H9 (cell line): Measurements from ENCODE around the gene MED7. TPM values are rescaled to one million over a fixed set of nuclear protein-coding genes. Genes with fewer than 3 reads are reported as not detected.

Experiments
- DNase-seq: peaks from one replicate; pipeline ENCODE4 v3.0.0-alpha.2; 2017
- H2AFZ ChIP-seq: one replicate; pipeline ENCODE4 v1.6.1; 2013; ENCODE audit warnings: mild to moderate bottlenecking, low read length, control low read depth, moderate library complexity
- H2AK5ac ChIP-seq: 2 replicates; pipeline ENCODE4 v1.6.1; 2013; ENCODE audit warnings: low read length, control low read depth, mixed read lengths; ENCODE audit not compliant: insufficient read length
- H2BK120ac ChIP-seq: one replicate; pipeline ENCODE4 v1.6.1; 2013; ENCODE audit warnings: low read depth, mild to moderate bottlenecking, low read length, control low read depth, inconsistent platforms; ENCODE audit not compliant: poor library complexity, severe bottlenecking
- H2BK12ac ChIP-seq: 2 replicates; pipeline ENCODE4 v1.6.1; 2013; ENCODE audit warnings: low read length, control low read depth, mixed read lengths, low read depth; ENCODE audit not compliant: insufficient read length
- H2BK15ac ChIP-seq: 2 replicates; pipeline ENCODE4 v1.6.1; 2013; ENCODE audit warnings: low read depth, low read length, control low read depth
- H2BK20ac ChIP-seq: one replicate; pipeline ENCODE4 v1.6.1; 2013; ENCODE audit warnings: low read depth, mild to moderate bottlenecking, low read length, control low read depth, inconsistent platforms; ENCODE audit not compliant: poor library complexity, severe bottlenecking
- H2BK5ac ChIP-seq: 2 replicates; pipeline ENCODE4 v1.6.1; 2013; ENCODE audit warnings: low read length, control low read depth, mixed read lengths; ENCODE audit not compliant: insufficient read length
- H3K14ac ChIP-seq: 2 replicates; pipeline ENCODE4 v1.6.1; 2013; ENCODE audit warnings: low read length, control low read depth; ENCODE audit not compliant: insufficient read depth
- H3K18ac ChIP-seq: 2 replicates; pipeline ENCODE4 v1.6.1; 2013; ENCODE audit warnings: low read depth, mild to moderate bottlenecking, mixed read lengths, low read length, control low read depth; ENCODE audit not compliant: insufficient read length
- H3K23ac ChIP-seq: 2 replicates; pipeline ENCODE4 v1.6.1; 2013; ENCODE audit warnings: low read length, control low read depth, mixed read lengths, low read depth; ENCODE audit not compliant: insufficient read length
- H3K23me2 ChIP-seq: 2 replicates; pipeline ENCODE4 v1.6.1; 2013; ENCODE audit warnings: low read depth, mild to moderate bottlenecking, mixed read lengths, low read length, control low read depth; ENCODE audit not compliant: insufficient read length, poor library complexity, severe bottlenecking
- H3K27ac ChIP-seq: 2 replicates; pipeline ENCODE4 v1.5.1; 2013; ENCODE audit warnings: low read length, control low read depth, mixed read lengths, low read depth; ENCODE audit not compliant: insufficient read length
- H3K27me3 ChIP-seq: 2 replicates; pipeline ENCODE4 v1.6.1; 2013; ENCODE audit warnings: low read length, control low read depth, inconsistent platforms; ENCODE audit not compliant: insufficient read depth
- H3K4ac ChIP-seq: 2 replicates; pipeline ENCODE4 v1.6.1; 2013; ENCODE audit warnings: low read depth, mild to moderate bottlenecking, control low read depth, inconsistent platforms, low read length, moderate library complexity
- H3K4me1 ChIP-seq: 2 replicates; pipeline ENCODE4 v1.6.1; 2013; ENCODE audit warnings: low read length, control low read depth, inconsistent platforms; ENCODE audit not compliant: insufficient read depth
- H3K4me2 ChIP-seq: 2 replicates; pipeline ENCODE4 v1.6.1; 2013; ENCODE audit warnings: low read length, control low read depth, mixed read lengths; ENCODE audit not compliant: insufficient read length, insufficient read depth
- H3K56ac ChIP-seq: 2 replicates; pipeline ENCODE4 v1.6.1; 2013; ENCODE audit warnings: low read depth, mild to moderate bottlenecking, mixed read lengths, low read length, control low read depth; ENCODE audit not compliant: insufficient read length
- H3K79me1 ChIP-seq: 2 replicates; pipeline ENCODE4 v1.6.1; 2013; ENCODE audit warnings: low read depth, mild to moderate bottlenecking, moderate library complexity, low read length, control low read depth, inconsistent platforms; ENCODE audit not compliant: insufficient read depth, poor library complexity, severe bottlenecking
- H3K79me2 ChIP-seq: 2 replicates; pipeline ENCODE4 v1.6.1; 2013; ENCODE audit warnings: low read length, control low read depth, inconsistent platforms; ENCODE audit not compliant: insufficient read depth
- H3K9ac ChIP-seq: 2 replicates; pipeline ENCODE4 v1.6.1; 2013; ENCODE audit warnings: low read length, control low read depth, mixed read lengths; ENCODE audit not compliant: insufficient read length; ENCODE audit errors: extremely low read depth
- H3K9me3 ChIP-seq: one replicate; pipeline ENCODE4 v1.6.1; 2013; ENCODE audit warnings: low read depth, low read length, inconsistent platforms; ENCODE audit not compliant: control insufficient read depth
- H3T11ph ChIP-seq: one replicate; pipeline ENCODE4 v1.6.1; 2013; ENCODE audit warnings: mild to moderate bottlenecking, low read length, control low read depth, inconsistent platforms
- H4K20me1 ChIP-seq: one replicate; pipeline ENCODE4 v1.6.1; 2013; ENCODE audit not compliant: control insufficient read depth, insufficient read length, insufficient read depth
- H4K5ac ChIP-seq: 2 replicates; pipeline ENCODE4 v1.6.1; 2013; ENCODE audit warnings: low read depth, mild to moderate bottlenecking, mixed read lengths, low read length, control low read depth; ENCODE audit not compliant: insufficient read length
- H4K8ac ChIP-seq: replicated peaks from 2 replicates; pipeline ENCODE4 v1.6.1; 2013; ENCODE audit warnings: low read length, control low read depth, mixed read lengths, low read depth; ENCODE audit not compliant: insufficient read length
- H4K91ac ChIP-seq: 2 replicates; pipeline ENCODE4 v1.6.1; 2013; ENCODE audit warnings: low read depth, mild to moderate bottlenecking, moderate library complexity, mixed read lengths, low read length, control low read depth; ENCODE audit not compliant: insufficient read length
- H3K27ac Mint-ChIP-seq, 3 experiments: 2 replicates in 2 of 3; 3 replicates in 1 of 3; pipeline ENCODE4 v1.8.0; 2020 to 2021; ENCODE audit warnings: mixed read lengths in 3 of 3, mild to moderate bottlenecking in 1 of 3, moderate library complexity in 1 of 3
- H3K27me3 Mint-ChIP-seq: 2 replicates; pipeline ENCODE4 v1.8.0; 2021; ENCODE audit warnings: low read depth, mild to moderate bottlenecking, moderate library complexity, mixed read lengths
- H3K36me3 Mint-ChIP-seq, 3 experiments: 2 replicates in 2 of 3; 3 replicates in 1 of 3; pipeline ENCODE4 v1.8.0; 2020 to 2021; ENCODE audit warnings: low read depth in 3 of 3, mixed read lengths in 3 of 3; ENCODE audit not compliant: insufficient read depth in 1 of 3
- H3K4me1 Mint-ChIP-seq, 2 experiments: 2 replicates each; pipeline ENCODE4 v1.8.0; 2020; ENCODE audit warnings: mixed read lengths in 2 of 2
- H3K4me3 Mint-ChIP-seq, 2 experiments: 2 replicates in 1 of 2; 3 replicates in 1 of 2; pipeline ENCODE4 v1.8.0; 2020 to 2021; ENCODE audit warnings: mild to moderate bottlenecking in 2 of 2, mixed read lengths in 2 of 2, moderate library complexity in 1 of 2
- H3K9me3 Mint-ChIP-seq, 2 experiments: 2 replicates in 1 of 2; 3 replicates in 1 of 2; pipeline ENCODE4 v1.8.0; 2020; ENCODE audit warnings: mild to moderate bottlenecking in 2 of 2, mixed read lengths in 2 of 2, moderate library complexity in 1 of 2
- WGBS: extraction: QIAGEN DNeasy Blood & Tissue Kit; methylation state at CpG from one replicate; pipeline ENCODE4 v1.1.7; 2013; ENCODE audit warnings: missing lambda C conversion rate, low lambda C conversion rate, mixed read lengths; ENCODE audit not compliant: insufficient read length; ENCODE audit errors: extremely low coverage; 5-methylcytosine and 5-hydroxymethylcytosine counted together
- total RNA-seq: library from RNA; stranded (reverse); gene quantifications from 2 replicates; pipeline ENCODE4 v1.2.1, GENCODE V29; 2021
- TF ChIP-seq, protein P1 (sequence below): fragments of 200-600 bp; sonication (generic); conservative IDR thresholded peaks from 3 replicates; pipeline ENCODE4 v1.8.0; 2021; ENCODE audit warnings: antibody characterized with exemption, mild to moderate bottlenecking

Gene MED7
- total RNA-seq, 1 experiment from 2014 or later, result 10.7 TPM

DNA sequence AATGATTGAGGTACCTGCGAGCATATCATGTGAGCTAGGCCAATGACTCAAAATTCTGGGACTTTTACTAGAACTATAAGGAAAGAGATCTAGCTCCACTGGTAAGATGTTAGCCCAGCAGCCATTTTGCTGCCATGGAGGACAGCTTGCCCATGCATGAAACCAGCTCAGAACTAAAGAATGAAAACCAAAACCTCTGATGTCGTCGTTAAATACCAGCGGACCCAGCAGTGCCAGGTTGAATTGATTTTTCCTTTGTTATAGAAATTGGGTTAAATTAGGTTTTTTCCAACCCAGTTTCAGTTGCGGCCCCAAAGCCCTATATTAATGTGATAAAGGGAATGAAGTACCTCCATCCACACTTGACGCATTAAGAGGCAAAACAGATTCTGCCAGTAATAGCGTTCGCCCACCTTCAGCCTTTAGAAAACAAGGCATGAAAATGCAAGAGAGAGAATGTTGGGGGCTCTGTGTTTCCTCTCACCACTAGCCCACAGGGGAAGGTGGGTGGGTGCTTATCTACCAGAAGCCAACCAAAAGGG lies 32.5 kb upstream of the MED7 start:
- Histone ChIP-seq H3K18ac (no peak overlapping the region), H3K23me2 (no peaks in the 10 kb centered on the region), H2AFZ (no peak overlapping the region), H3K79me2 (no peaks in the 10 kb centered on the region), H2AK5ac (no peak overlapping the region), H4K5ac (no peak overlapping the region), H3K4me1 (no peaks in the 10 kb centered on the region), H3K9ac (no peak overlapping the region), H3K9me3 (no peaks in the 10 kb centered on the region), H3K4me2 (no peak overlapping the region), H3K14ac (no peak overlapping the region), H2BK120ac (no peak overlapping the region), H2BK5ac (no peak overlapping the region), H4K20me1 (no peaks in the 10 kb centered on the region), H4K8ac (no peak overlapping the region), H4K91ac (no peak overlapping the region), H3K56ac (no peak overlapping the region), H2BK12ac (no peak overlapping the region), H2BK20ac (no peak overlapping the region), H3K27me3 (no peaks in the 10 kb centered on the region), H3K79me1 (no peaks in the 10 kb centered on the region), H3K4ac (no peak overlapping the region), H3K23ac (no peak overlapping the region), H3T11ph (no peak overlapping the region), H3K27ac (no peak overlapping the region), H2BK15ac (no peak overlapping the region)
- Mint-ChIP-seq H3K27me3 (peaks cover 19% of the 10 kb centered on the region), H3K9me3 (peaks cover 3% of the 10 kb centered on the region in 2 experiments; a peak in 2 of 5 replicates), H3K4me3 (no peak overlapping the region), H3K27ac (no peak overlapping the region; a peak in 2 of 7 replicates), H3K4me1 (peaks cover 8 to 9% of the 10 kb centered on the region in 2 experiments; a peak in 3 of 4 replicates), H3K36me3 (peaks cover 0 to 4% (median 0%) of the 10 kb centered on the region in 3 experiments; a peak in 2 of 7 replicates)
- TF ChIP-seq, protein P1, sequence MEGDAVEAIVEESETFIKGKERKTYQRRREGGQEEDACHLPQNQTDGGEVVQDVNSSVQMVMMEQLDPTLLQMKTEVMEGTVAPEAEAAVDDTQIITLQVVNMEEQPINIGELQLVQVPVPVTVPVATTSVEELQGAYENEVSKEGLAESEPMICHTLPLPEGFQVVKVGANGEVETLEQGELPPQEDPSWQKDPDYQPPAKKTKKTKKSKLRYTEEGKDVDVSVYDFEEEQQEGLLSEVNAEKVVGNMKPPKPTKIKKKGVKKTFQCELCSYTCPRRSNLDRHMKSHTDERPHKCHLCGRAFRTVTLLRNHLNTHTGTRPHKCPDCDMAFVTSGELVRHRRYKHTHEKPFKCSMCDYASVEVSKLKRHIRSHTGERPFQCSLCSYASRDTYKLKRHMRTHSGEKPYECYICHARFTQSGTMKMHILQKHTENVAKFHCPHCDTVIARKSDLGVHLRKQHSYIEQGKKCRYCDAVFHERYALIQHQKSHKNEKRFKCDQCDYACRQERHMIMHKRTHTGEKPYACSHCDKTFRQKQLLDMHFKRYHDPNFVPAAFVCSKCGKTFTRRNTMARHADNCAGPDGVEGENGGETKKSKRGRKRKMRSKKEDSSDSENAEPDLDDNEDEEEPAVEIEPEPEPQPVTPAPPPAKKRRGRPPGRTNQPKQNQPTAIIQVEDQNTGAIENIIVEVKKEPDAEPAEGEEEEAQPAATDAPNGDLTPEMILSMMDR, result no peak
- WGBS, result no CpG with 5 or more reads among the region's 8 CpGs
- no peak for DNase-seq
